C4-2B (cell line): ENCODE results near the gene MROH2B.

ENCODE experiments used
- ZFX ChIP-seq: fragments of 450-650 bp; IDR thresholded peaks from 2 replicates; pipeline ENCODE4 v1.6.1; 2017
- TF ChIP-seq, protein P1 (sequence below): fragments of 450-650 bp; conservative IDR thresholded peaks from 2 replicates; pipeline ENCODE4 v1.5.1; 2017; ENCODE audit warnings: mild to moderate bottlenecking

GRCh38 chr5:41012318-41012717 lies 58.8 kb downstream of the MROH2B start:
- TF ChIP-seq, protein P1, sequence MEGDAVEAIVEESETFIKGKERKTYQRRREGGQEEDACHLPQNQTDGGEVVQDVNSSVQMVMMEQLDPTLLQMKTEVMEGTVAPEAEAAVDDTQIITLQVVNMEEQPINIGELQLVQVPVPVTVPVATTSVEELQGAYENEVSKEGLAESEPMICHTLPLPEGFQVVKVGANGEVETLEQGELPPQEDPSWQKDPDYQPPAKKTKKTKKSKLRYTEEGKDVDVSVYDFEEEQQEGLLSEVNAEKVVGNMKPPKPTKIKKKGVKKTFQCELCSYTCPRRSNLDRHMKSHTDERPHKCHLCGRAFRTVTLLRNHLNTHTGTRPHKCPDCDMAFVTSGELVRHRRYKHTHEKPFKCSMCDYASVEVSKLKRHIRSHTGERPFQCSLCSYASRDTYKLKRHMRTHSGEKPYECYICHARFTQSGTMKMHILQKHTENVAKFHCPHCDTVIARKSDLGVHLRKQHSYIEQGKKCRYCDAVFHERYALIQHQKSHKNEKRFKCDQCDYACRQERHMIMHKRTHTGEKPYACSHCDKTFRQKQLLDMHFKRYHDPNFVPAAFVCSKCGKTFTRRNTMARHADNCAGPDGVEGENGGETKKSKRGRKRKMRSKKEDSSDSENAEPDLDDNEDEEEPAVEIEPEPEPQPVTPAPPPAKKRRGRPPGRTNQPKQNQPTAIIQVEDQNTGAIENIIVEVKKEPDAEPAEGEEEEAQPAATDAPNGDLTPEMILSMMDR = no peak
- no peak for TF ChIP-seq ZFX
